IPS-18a (cell line): Measurements from ENCODE around the gene POLR2J3.
"Not testable (repeated sequence)": the region's sequence is repeated elsewhere in the genome, so short reads cannot be mapped to it uniquely, and the experiment has no call there.

Source experiments
- H3K27ac ChIP-seq: one replicate; pipeline ENCODE4 v1.5.1; 2013; ENCODE audit warnings: low read length
- H3K27me3 ChIP-seq: one replicate; pipeline ENCODE4 v1.6.1; 2013; ENCODE audit warnings: mild to moderate bottlenecking, low read length; ENCODE audit not compliant: control insufficient read depth, insufficient read depth
- H3K36me3 ChIP-seq: one replicate; pipeline ENCODE4 v1.6.1; 2013; ENCODE audit warnings: low read depth, low read length; ENCODE audit not compliant: control insufficient read depth
- H3K4me1 ChIP-seq: one replicate; pipeline ENCODE4 v1.6.1; 2013; ENCODE audit warnings: low read depth, low read length; ENCODE audit not compliant: control insufficient read depth
- H3K4me3 ChIP-seq: one replicate; pipeline ENCODE4 v1.5.1; 2013; ENCODE audit warnings: low read length
- H3K9ac ChIP-seq: one replicate; pipeline ENCODE4 v1.6.1; 2013; ENCODE audit warnings: mild to moderate bottlenecking, low read length, moderate library complexity
- H3K9me3 ChIP-seq: one replicate; pipeline ENCODE4 v1.6.1; 2013; ENCODE audit warnings: low read depth, low read length; ENCODE audit not compliant: control insufficient read depth

The POLR2J3 gene

DNA sequence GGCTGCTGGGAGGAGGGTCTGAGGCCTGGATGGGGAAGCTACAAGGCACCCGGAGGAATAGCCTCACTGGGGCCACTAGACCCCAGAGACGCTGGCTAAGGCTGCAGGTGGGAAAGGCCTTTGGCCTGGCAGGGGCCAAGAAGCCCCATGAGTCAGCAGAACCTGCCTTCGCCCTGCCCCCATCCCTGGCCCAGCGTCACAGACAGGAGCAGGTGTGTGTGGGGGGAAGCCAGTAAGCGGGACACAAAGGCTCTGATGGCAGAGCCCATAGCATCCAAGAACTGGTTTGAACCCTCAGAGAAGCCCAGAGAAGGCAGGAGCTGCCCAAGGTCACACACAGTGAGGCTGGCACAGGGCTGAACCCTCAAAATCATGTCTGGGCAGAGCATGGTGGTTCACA lies 34.5 kb upstream of the POLR2J3 start:
- not testable (repeated sequence) for H3K27me3 ChIP-seq, H3K4me3 ChIP-seq, H3K27ac ChIP-seq, H3K9me3 ChIP-seq, H3K9ac ChIP-seq, H3K36me3 ChIP-seq, H3K4me1 ChIP-seq

DNA sequence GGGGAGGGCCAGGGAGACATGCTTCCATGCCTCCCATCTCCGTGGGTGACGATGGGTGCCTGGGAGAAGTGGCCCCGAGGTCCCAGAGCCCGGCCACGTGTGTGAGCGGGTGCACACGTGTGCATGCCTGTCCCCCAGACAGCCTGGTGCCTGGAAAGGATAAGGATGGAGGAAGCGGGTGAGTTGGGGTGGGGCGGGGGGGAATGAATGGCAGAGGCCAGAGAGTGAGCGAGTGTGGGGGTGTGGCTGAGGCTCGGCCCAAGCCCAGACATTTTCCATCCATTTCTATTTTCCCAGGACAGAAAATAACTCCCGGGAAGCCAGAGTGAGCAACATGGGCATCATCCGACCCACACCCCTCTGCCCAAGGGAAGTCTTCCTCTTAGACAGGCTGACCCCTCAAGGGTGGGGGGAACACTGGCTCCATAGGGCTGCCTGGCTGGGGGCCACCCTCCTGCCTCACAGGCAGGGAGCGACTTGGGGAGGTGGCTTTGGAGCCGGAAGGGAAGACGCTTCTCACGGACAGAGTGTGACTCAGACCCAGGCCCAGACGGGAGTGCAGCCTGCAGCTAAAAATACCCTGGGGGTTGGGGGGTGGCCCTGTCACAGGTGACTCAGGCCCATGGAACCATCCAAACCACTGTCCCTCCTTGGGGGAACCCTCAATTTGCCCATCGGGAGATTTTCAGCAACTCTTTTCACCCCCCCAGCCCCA lies 32.2 kb upstream of the POLR2J3 start:
- H3K9me3 ChIP-seq, H3K27me3 ChIP-seq, H3K4me1 ChIP-seq, H3K27ac ChIP-seq, H3K4me3 ChIP-seq, H3K9ac ChIP-seq, H3K36me3 ChIP-seq: not testable (repeated sequence)

DNA sequence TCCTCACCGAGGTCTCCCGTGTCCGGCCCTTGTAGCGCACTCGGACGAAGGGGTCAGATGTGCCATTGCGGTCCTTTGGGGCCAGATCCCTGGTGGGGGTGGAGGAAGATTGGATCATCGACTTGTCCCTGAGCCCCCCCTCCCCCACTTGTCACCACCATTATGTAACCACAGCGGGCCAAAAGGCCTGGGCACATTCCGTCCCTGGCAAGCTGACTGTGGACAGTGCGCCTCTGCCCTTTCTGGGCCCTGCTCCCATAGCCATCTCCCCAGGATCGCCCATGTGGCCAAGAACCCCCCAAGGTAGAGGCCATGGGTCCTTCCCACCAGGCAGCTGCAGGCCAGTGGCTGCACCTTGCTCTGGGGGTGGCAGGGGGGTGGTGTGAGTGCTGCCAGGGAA lies 29.9 kb upstream of the POLR2J3 start:
- H3K27me3 ChIP-seq, H3K36me3 ChIP-seq, H3K4me1 ChIP-seq, H3K4me3 ChIP-seq, H3K9ac ChIP-seq, H3K27ac ChIP-seq, H3K9me3 ChIP-seq: not testable (repeated sequence)

DNA sequence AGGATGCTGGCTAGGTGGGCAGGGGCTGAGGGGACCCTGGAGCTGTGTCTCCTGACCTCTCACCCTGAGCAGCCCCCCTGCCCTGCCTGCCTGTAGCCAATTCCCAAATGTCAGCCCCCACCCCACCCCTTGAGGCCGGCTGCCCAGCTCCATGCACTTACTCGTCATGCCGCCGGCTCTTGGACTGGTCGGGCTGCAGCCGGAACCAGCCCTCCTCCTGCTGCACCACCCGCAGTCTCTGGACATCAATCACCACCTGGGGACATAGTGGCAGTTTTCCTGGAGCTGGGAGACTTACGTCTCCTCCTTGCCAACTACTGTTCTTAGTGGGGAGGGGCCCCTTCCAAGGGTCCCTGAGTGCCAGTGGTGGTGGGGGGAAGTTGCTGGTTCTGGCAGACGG lies 27.3 kb upstream of the POLR2J3 start:
- not testable (repeated sequence) for H3K27me3 ChIP-seq, H3K27ac ChIP-seq, H3K4me3 ChIP-seq, H3K9ac ChIP-seq, H3K9me3 ChIP-seq, H3K4me1 ChIP-seq, H3K36me3 ChIP-seq

DNA sequence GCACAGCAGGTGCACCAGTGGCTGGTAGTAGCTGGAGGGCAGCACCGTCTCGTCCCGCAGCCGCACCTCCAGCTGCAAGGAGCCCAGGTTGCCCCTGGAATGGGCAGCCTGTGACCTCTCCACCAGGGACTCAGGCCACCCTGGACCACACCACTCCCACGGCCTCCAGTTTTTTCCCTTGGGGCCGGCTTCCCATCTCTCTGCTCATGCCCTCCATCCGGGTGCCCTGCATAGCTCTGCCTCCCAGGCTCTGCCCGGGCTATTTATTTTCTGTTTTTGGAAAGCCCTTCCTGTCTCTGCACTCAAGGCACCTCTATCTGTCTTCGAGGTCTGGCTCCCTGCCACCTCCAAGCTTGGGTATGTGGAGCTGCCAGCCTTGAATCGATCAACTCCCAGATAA lies 23.7 kb upstream of the POLR2J3 start:
- H3K27ac ChIP-seq, H3K27me3 ChIP-seq, H3K36me3 ChIP-seq, H3K9me3 ChIP-seq, H3K4me3 ChIP-seq, H3K9ac ChIP-seq, H3K4me1 ChIP-seq: not testable (repeated sequence)

DNA sequence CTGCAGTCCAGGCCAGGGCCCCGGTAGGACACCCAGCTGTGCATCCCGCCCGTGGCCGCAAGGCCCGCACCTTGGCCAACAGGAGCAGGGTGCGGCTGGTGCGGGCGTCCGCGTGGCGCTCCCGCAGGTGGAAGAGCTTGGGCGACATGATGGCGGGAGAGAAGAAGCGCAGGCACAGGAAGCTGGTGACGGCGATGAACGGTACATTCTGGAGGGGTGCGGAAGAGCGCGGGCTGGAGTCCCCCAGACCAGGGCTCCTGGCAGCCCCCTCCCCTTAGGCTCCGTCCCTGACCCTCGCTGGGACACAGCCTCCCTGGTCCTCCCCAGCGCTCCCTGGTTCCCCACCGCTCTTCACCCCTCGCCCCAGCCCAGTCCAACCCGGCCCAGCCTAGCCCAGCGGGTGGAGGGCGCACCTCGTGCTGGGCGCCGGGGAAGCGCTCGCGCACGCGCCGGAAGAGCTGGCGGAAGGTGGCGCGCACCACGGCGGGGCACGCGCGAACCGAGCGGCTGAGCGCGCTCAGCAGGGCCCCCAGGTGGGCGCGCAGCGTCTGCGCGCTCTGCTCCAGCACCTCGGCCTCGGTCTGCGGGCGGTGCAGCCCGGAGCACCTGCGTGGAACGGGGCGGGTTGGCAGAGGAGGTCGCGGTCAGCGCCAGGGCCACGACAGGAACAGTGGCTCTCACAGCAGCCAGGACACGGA lies 21.4 kb upstream of the POLR2J3 start:
- not testable (repeated sequence) for H3K36me3 ChIP-seq, H3K27ac ChIP-seq, H3K9me3 ChIP-seq, H3K4me3 ChIP-seq, H3K27me3 ChIP-seq, H3K4me1 ChIP-seq, H3K9ac ChIP-seq

DNA sequence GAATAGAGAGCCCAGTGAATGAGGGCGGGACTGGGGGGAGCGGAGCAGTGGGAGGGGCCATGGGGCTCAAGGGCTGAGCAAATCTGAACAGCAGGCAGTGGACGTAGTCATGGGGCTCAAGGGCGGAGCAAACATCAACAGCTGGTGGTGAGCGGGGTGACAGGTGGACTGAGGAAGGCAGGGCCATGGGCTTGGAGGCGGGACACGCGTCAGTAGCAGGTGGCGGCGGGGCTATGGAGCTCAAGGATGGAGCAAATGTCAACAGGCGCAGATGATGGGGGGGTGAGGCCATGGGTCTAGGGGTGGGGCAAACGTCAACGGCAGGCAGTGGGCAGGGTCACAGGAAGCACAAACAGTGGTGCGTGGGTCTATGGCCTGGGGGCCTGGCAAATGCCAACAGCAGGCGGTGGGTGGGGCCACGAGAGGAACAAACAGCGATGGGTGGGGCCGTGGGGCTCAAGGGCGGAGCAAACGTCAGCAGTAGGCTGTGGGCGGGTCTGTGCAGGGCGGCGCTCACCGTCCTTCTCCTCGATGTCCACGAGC lies 20.2 kb upstream of the POLR2J3 start:
- not testable (repeated sequence) for H3K9me3 ChIP-seq, H3K36me3 ChIP-seq, H3K4me1 ChIP-seq, H3K4me3 ChIP-seq, H3K9ac ChIP-seq, H3K27me3 ChIP-seq, H3K27ac ChIP-seq

DNA sequence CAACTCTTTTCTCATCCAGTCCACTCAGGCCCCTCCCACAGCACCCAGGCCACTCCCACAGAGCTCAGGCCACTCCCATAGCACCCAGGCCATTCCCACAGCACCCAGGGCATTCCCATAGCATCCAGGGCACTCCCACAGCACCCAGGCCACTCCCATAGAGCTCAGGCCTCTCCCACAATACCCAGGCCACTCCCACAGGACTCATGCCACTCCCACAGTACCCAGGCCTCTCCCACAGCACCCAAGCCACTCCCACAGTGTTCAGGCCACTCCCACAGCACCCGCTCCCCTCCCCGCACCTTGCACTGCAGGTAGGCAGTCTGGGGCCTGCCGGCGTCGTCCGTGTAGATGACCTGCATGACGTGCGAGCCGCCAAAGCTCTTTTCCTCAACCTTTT lies 17.5 kb upstream of the POLR2J3 start:
- not testable (repeated sequence) for H3K36me3 ChIP-seq, H3K27ac ChIP-seq, H3K9ac ChIP-seq, H3K4me3 ChIP-seq, H3K4me1 ChIP-seq, H3K27me3 ChIP-seq, H3K9me3 ChIP-seq

DNA sequence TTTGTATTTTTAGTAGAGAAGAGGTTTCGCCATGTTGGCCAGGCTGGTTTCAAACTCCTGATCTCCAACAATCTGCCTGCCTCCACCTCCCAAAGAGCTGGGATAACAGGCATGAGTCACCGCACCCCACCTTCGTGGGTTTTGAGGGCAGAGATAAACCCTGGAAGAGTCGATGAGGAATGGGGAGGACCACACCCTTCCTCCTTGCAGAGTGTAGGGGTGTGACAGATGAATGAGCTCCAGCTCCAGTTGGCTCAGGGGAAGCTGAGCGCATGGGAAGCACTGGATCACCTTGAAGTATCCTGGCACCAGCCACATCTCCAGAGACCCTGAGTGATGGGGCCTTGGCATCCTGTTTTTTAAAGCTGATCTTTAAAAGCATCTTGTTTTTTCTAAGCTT lies 11.1 kb upstream of the POLR2J3 start:
- not testable (repeated sequence) for H3K36me3 ChIP-seq, H3K4me1 ChIP-seq, H3K9me3 ChIP-seq, H3K4me3 ChIP-seq, H3K9ac ChIP-seq, H3K27ac ChIP-seq, H3K27me3 ChIP-seq

DNA sequence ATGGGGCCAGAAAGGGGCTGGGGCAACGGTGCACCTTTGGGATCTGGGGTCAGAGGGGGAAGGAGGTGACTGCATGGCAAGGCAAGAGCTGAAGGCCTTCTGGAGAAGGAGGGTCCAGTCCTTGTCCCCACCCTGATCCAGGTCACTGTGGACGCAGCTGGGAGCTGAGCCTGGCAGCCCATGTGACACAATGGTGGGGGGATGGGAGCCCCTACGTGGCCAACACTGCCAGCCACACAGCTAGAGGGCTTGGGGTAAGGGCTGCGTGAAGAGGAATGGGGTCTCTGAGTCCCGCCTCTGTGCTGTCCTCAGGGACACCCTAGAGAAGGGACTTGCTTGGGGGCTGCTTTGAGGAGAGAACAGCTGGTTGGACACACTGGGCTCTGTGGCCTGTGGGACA lies 9.3 kb upstream of the POLR2J3 start:
- not testable (repeated sequence) for H3K36me3 ChIP-seq, H3K4me3 ChIP-seq, H3K4me1 ChIP-seq, H3K27me3 ChIP-seq, H3K27ac ChIP-seq, H3K9me3 ChIP-seq, H3K9ac ChIP-seq

DNA sequence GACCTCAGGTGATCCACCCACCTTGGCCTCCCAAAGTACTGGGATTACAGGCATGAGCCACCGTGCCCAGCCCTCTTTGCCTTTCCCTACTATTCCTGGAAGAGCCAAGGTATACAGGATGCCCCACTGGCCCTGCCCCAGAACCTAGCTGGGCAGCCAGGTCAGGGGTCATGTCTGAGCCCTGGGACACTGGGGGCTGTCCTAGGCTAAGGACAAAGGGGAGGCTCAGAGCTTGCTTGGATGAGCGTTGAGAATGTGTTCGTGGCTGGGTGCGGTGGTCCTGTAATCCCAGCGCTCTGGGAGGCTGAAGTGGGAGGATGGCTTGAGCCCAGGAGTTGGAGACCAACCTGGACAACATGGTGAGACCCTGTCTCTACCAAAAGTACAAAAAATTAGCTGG lies 6.1 kb upstream of the POLR2J3 start:
- not testable (repeated sequence) for H3K4me3 ChIP-seq, H3K27ac ChIP-seq, H3K4me1 ChIP-seq, H3K36me3 ChIP-seq, H3K27me3 ChIP-seq, H3K9ac ChIP-seq, H3K9me3 ChIP-seq
